HEK293 (cell line): ENCODE results near the gene TMEM88.

Experiments used
- IKZF3 ChIP-seq: fragments of 450-650 bp; IDR thresholded peaks from 2 replicates; pipeline ENCODE4 v1.5.0; 2018; ENCODE audit warnings: missing biosample characterization, mild to moderate bottlenecking, missing genetic modification characterization, moderate library complexity
- WT1 ChIP-seq: fragments of 450-650 bp; formaldehyde crosslinking; IDR thresholded peaks from 2 replicates; pipeline ENCODE4 v1.5.1; 2016; ENCODE audit warnings: missing biosample characterization, missing genetic modification characterization
- ZBTB7A ChIP-seq: fragments of 450-650 bp; formaldehyde crosslinking; IDR thresholded peaks from 2 replicates; pipeline ENCODE4 v1.5.1; 2016; ENCODE audit warnings: low read depth, missing biosample characterization, missing genetic modification characterization
- ZNF112 ChIP-seq: fragments of 450-650 bp; formaldehyde crosslinking; IDR thresholded peaks from 2 replicates; pipeline ENCODE4 v1.5.0; 2017; ENCODE audit warnings: missing biosample characterization, missing genetic modification characterization
- ZNF132 ChIP-seq: fragments of 450-650 bp; formaldehyde crosslinking; IDR thresholded peaks from 2 replicates; pipeline ENCODE4 v1.5.1; 2017; ENCODE audit warnings: missing biosample characterization, missing genetic modification characterization, borderline replicate concordance
- ZNF155 ChIP-seq: fragments of 450-650 bp; formaldehyde crosslinking; IDR thresholded peaks from 2 replicates; pipeline ENCODE4 v1.5.1; 2016; ENCODE audit warnings: missing biosample characterization, missing genetic modification characterization
- ZNF202 ChIP-seq: fragments of 450-650 bp; formaldehyde crosslinking; IDR thresholded peaks from 2 replicates; pipeline ENCODE4 v1.5.1; 2016; ENCODE audit warnings: missing biosample characterization, missing genetic modification characterization, borderline replicate concordance
- ZNF266 ChIP-seq: fragments of 450-650 bp; formaldehyde crosslinking; IDR thresholded peaks from 2 replicates; pipeline ENCODE4 v1.5.1; 2016; ENCODE audit warnings: missing biosample characterization, missing genetic modification characterization, low read depth
- ZNF274 ChIP-seq, 2 experiments: fragments of 200-500 bp in 1 of 2; fragments of 450-650 bp in 1 of 2; sonication (Bioruptor generic) in 1 of 2; formaldehyde crosslinking in 1 of 2; IDR thresholded peaks; 2 replicates each; pipeline versions ENCODE4 v1.5.1 to v1.6.1; 2014 to 2016; ENCODE audit warnings: borderline replicate concordance in 1 of 2, inconsistent platforms in 1 of 2, low read length in 1 of 2, missing biosample characterization in 1 of 2, missing genetic modification characterization in 1 of 2
- ZNF324 ChIP-seq: fragments of 450-650 bp; formaldehyde crosslinking; IDR thresholded peaks from 2 replicates; pipeline ENCODE4 v1.5.1; 2016; ENCODE audit warnings: missing biosample characterization, missing genetic modification characterization
- ZNF404 ChIP-seq: fragments of 450-650 bp; formaldehyde crosslinking; IDR thresholded peaks from 2 replicates; pipeline ENCODE4 v1.5.1; 2017; ENCODE audit warnings: missing biosample characterization, missing genetic modification characterization
- ZNF416 ChIP-seq: fragments of 450-650 bp; formaldehyde crosslinking; IDR thresholded peaks from 2 replicates; pipeline ENCODE4 v1.5.1; 2016; ENCODE audit warnings: missing biosample characterization, missing genetic modification characterization
- ZNF544 ChIP-seq: fragments of 450-650 bp; formaldehyde crosslinking; IDR thresholded peaks from 2 replicates; pipeline ENCODE4 v1.5.0; 2017; ENCODE audit warnings: missing biosample characterization, missing genetic modification characterization
- ZNF623 ChIP-seq: fragments of 450-650 bp; formaldehyde crosslinking; IDR thresholded peaks from 2 replicates; pipeline ENCODE4 v1.5.1; 2016; ENCODE audit warnings: missing biosample characterization, missing genetic modification characterization
- ZNF664 ChIP-seq: fragments of 450-650 bp; formaldehyde crosslinking; IDR thresholded peaks from 2 replicates; pipeline ENCODE4 v1.5.1; 2016; ENCODE audit warnings: missing biosample characterization, missing genetic modification characterization
- TF ChIP-seq, protein P1 (sequence below): fragments of 450-650 bp; formaldehyde crosslinking; IDR thresholded peaks from 2 replicates; pipeline ENCODE4 v1.5.1; 2017; ENCODE audit warnings: missing biosample characterization, mild to moderate bottlenecking, missing genetic modification characterization, moderate library complexity
- TF ChIP-seq, protein P2 (sequence below): fragments of 450-650 bp; formaldehyde crosslinking; IDR thresholded peaks from 2 replicates; pipeline ENCODE4 v1.5.1; 2016; ENCODE audit warnings: missing biosample characterization, missing genetic modification characterization, borderline replicate concordance
- TF ChIP-seq, protein P3 (sequence below): fragments of 450-650 bp; formaldehyde crosslinking; IDR thresholded peaks from 2 replicates; pipeline ENCODE4 v1.5.1; 2016; ENCODE audit warnings: missing biosample characterization, missing genetic modification characterization, borderline replicate concordance
- TF ChIP-seq, protein P4 (sequence below): fragments of 450-650 bp; formaldehyde crosslinking; conservative IDR thresholded peaks from 2 replicates; pipeline ENCODE4 v1.5.1; 2016; ENCODE audit warnings: low read depth, missing biosample characterization, missing genetic modification characterization
- TF ChIP-seq, protein P5 (sequence below): fragments of 450-650 bp; formaldehyde crosslinking; IDR thresholded peaks from 2 replicates; pipeline ENCODE4 v1.5.1; 2016; ENCODE audit warnings: missing biosample characterization, missing genetic modification characterization

Gene TMEM88

DNA sequence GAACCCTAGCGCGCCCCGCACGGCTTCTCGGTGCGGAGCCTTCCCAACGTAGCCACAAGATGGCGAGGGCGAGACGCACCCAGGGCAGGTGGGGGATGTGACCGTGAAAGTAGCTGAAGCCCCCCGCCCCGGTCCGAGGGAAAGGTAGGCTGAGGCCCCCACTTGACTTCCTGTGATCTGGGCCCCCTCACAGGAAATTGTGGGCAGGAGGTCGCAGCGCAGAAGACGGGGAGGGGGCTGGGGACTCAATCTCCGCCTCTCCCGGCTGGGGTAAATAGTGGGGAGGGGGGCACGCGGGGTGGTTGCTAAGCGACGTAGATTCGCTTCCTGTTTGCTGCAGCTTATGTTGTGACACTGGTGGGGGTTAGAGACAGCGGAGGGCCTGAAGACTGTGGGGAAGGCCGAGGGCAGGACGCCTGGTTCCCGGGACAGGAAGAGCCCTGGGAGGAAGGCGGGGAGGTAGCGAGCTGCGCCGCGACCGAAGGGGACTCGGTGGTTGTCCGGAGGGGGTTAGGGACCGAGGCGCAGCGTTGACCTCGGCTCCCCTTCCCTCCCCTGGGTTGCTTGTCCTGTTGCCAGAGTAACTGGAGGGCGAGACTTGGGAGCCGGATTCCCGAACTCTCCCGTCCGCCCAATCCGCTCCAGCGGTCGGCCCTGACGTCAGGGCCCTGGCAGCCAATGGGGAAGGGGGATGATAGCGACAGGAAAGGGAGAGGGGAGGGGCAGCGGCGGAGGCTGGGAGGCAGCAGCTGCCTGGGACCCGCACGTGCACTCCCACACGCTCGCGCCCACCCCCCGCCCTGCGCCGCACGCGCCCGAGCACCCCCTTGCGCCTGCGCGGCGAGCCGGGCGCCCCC is 19.7 kb upstream of the TMEM88 start (continued):
- TF ChIP-seq ZNF274 (IDR thresholded peaks at IDR 0.05; ENCODE audit: low read length) (no peak), ZNF274 (tag by site-specific recombination; IDR thresholded peaks at IDR 0.05; ENCODE audit: borderline replicate concordance) (no peak), ZNF404 (tag by site-specific recombination) (no peak), ZNF155 (tag by site-specific recombination) (no peak), IKZF3 (tag by site-specific recombination) (peak; percentile 99), ZBTB7A (tag by site-specific recombination) (peak; percentile 23), ZNF544 (tag by site-specific recombination) (no peak), ZNF416 (no peak), WT1 (tag by site-specific recombination) (no peak; the same call in 1 of the 2 replicates), ZNF112 (tag by site-specific recombination) (no peak), ZNF664 (tag by site-specific recombination) (no peak), ZNF202 (tag by site-specific recombination) (no peak), ZNF623 (no peak), ZNF324 (no peak), ZNF132 (tag by site-specific recombination) (no peak), ZNF266 (tag by site-specific recombination) (no peak)
- TF ChIP-seq, protein P1, sequence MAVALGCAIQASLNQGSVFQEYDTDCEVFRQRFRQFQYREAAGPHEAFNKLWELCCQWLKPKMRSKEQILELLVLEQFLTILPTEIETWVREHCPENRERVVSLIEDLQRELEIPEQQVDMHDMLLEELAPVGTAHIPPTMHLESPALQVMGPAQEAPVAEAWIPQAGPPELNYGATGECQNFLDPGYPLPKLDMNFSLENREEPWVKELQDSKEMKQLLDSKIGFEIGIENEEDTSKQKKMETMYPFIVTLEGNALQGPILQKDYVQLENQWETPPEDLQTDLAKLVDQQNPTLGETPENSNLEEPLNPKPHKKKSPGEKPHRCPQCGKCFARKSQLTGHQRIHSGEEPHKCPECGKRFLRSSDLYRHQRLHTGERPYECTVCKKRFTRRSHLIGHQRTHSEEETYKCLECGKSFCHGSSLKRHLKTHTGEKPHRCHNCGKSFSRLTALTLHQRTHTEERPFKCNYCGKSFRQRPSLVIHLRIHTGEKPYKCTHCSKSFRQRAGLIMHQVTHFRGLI (tag by site-specific recombination) = no peak
- TF ChIP-seq, protein P2, sequence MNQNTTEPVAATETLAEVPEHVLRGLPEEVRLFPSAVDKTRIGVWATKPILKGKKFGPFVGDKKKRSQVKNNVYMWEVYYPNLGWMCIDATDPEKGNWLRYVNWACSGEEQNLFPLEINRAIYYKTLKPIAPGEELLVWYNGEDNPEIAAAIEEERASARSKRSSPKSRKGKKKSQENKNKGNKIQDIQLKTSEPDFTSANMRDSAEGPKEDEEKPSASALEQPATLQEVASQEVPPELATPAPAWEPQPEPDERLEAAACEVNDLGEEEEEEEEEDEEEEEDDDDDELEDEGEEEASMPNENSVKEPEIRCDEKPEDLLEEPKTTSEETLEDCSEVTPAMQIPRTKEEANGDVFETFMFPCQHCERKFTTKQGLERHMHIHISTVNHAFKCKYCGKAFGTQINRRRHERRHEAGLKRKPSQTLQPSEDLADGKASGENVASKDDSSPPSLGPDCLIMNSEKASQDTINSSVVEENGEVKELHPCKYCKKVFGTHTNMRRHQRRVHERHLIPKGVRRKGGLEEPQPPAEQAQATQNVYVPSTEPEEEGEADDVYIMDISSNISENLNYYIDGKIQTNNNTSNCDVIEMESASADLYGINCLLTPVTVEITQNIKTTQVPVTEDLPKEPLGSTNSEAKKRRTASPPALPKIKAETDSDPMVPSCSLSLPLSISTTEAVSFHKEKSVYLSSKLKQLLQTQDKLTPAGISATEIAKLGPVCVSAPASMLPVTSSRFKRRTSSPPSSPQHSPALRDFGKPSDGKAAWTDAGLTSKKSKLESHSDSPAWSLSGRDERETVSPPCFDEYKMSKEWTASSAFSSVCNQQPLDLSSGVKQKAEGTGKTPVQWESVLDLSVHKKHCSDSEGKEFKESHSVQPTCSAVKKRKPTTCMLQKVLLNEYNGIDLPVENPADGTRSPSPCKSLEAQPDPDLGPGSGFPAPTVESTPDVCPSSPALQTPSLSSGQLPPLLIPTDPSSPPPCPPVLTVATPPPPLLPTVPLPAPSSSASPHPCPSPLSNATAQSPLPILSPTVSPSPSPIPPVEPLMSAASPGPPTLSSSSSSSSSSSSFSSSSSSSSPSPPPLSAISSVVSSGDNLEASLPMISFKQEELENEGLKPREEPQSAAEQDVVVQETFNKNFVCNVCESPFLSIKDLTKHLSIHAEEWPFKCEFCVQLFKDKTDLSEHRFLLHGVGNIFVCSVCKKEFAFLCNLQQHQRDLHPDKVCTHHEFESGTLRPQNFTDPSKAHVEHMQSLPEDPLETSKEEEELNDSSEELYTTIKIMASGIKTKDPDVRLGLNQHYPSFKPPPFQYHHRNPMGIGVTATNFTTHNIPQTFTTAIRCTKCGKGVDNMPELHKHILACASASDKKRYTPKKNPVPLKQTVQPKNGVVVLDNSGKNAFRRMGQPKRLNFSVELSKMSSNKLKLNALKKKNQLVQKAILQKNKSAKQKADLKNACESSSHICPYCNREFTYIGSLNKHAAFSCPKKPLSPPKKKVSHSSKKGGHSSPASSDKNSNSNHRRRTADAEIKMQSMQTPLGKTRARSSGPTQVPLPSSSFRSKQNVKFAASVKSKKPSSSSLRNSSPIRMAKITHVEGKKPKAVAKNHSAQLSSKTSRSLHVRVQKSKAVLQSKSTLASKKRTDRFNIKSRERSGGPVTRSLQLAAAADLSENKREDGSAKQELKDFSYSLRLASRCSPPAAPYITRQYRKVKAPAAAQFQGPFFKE (tag by site-specific recombination) = no peak
- TF ChIP-seq, protein P3, sequence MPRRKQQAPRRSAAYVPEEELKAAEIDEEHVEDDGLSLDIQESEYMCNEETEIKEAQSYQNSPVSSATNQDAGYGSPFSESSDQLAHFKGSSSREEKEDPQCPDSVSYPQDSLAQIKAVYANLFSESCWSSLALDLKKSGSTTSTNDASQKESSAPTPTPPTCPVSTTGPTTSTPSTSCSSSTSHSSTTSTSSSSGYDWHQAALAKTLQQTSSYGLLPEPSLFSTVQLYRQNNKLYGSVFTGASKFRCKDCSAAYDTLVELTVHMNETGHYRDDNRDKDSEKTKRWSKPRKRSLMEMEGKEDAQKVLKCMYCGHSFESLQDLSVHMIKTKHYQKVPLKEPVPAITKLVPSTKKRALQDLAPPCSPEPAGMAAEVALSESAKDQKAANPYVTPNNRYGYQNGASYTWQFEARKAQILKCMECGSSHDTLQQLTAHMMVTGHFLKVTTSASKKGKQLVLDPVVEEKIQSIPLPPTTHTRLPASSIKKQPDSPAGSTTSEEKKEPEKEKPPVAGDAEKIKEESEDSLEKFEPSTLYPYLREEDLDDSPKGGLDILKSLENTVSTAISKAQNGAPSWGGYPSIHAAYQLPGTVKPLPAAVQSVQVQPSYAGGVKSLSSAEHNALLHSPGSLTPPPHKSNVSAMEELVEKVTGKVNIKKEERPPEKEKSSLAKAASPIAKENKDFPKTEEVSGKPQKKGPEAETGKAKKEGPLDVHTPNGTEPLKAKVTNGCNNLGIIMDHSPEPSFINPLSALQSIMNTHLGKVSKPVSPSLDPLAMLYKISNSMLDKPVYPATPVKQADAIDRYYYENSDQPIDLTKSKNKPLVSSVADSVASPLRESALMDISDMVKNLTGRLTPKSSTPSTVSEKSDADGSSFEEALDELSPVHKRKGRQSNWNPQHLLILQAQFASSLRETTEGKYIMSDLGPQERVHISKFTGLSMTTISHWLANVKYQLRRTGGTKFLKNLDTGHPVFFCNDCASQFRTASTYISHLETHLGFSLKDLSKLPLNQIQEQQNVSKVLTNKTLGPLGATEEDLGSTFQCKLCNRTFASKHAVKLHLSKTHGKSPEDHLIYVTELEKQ (tag by site-specific recombination) = no peak
- TF ChIP-seq, protein P4, sequence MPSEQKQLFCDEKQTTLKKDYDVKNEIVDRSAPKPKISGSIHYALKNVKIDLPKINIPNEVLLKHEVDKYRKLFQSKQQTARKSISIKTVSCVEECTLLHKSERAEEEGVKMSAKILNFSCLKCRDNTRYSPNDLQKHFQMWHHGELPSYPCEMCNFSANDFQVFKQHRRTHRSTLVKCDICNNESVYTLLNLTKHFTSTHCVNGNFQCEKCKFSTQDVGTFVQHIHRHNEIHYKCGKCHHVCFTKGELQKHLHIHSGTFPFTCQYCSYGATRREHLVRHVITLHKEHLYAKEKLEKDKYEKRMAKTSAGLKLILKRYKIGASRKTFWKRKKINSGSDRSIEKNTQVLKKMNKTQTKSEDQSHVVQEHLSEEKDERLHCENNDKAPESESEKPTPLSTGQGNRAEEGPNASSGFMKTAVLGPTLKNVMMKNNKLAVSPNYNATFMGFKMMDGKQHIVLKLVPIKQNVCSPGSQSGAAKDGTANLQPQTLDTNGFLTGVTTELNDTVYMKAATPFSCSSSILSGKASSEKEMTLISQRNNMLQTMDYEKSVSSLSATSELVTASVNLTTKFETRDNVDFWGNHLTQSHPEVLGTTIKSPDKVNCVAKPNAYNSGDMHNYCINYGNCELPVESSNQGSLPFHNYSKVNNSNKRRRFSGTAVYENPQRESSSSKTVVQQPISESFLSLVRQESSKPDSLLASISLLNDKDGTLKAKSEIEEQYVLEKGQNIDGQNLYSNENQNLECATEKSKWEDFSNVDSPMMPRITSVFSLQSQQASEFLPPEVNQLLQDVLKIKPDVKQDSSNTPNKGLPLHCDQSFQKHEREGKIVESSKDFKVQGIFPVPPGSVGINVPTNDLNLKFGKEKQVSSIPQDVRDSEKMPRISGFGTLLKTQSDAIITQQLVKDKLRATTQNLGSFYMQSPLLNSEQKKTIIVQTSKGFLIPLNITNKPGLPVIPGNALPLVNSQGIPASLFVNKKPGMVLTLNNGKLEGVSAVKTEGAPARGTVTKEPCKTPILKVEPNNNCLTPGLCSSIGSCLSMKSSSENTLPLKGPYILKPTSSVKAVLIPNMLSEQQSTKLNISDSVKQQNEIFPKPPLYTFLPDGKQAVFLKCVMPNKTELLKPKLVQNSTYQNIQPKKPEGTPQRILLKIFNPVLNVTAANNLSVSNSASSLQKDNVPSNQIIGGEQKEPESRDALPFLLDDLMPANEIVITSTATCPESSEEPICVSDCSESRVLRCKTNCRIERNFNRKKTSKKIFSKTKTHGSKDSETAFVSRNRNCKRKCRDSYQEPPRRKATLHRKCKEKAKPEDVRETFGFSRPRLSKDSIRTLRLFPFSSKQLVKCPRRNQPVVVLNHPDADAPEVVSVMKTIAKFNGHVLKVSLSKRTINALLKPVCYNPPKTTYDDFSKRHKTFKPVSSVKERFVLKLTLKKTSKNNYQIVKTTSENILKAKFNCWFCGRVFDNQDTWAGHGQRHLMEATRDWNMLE (tag by site-specific recombination) = no peak
- TF ChIP-seq, protein P5, sequence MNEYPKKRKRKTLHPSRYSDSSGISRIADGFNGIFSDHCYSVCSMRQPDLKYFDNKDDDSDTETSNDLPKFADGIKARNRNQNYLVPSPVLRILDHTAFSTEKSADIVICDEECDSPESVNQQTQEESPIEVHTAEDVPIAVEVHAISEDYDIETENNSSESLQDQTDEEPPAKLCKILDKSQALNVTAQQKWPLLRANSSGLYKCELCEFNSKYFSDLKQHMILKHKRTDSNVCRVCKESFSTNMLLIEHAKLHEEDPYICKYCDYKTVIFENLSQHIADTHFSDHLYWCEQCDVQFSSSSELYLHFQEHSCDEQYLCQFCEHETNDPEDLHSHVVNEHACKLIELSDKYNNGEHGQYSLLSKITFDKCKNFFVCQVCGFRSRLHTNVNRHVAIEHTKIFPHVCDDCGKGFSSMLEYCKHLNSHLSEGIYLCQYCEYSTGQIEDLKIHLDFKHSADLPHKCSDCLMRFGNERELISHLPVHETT (tag by site-specific recombination) = 0 out of 2 replicates have a peak, but pooled peaks have one; percentile 11
